Vagina (tissue), 2 donors: Measurements from ENCODE around the gene CASP5. TPM values are rescaled to one million over a fixed set of nuclear protein-coding genes. Genes with fewer than 3 reads are reported as not detected.
A peak's percentile ranks its signal among the peaks of the same experiment; 100 is the strongest.
"Not testable (repeated sequence)": the region's sequence is repeated elsewhere in the genome, so short reads cannot be mapped to it uniquely, and the experiment has no call there.

ENCODE experiments used
- DNase-seq, 2 donors: peaks; one replicate each; pipeline ENCODE4 v3.0.0-alpha.2; 2017; ENCODE audit errors: extremely low spot score in 2 of 2
- H3K27ac ChIP-seq: fragments of 200-600 bp; sonication (generic); one replicate; pipeline ENCODE4 v1.5.1; 2019
- H3K27me3 ChIP-seq: fragments of 200-600 bp; sonication (generic); one replicate; pipeline ENCODE4 v1.5.1; 2019
- H3K36me3 ChIP-seq, 2 donors: fragments of 200-600 bp; sonication (generic); one replicate each; pipeline ENCODE4 v1.5.1; 2017 to 2019
- H3K4me1 ChIP-seq: fragments of 200-600 bp; sonication (generic); one replicate; pipeline ENCODE4 v1.5.1; 2019
- H3K4me3 ChIP-seq, 2 donors: fragments of 200-600 bp; sonication (generic); 1 replicate in 1 of 2; 2 replicates in 1 of 2; pipeline ENCODE4 v1.5.1; 2016 to 2019
- H3K9me3 ChIP-seq: fragments of 200-600 bp; sonication (generic); one replicate; pipeline ENCODE4 v1.5.1; 2019
- CTCF ChIP-seq, 3 experiments: fragments of 450-650 bp in 2 of 3; fragments of 200-600 bp in 1 of 3; sonication (generic) in 1 of 3; IDR thresholded peaks; one replicate each; pipeline ENCODE4 v1.5.1; 2017 to 2019; ENCODE audit warnings: antibody characterized with exemption in 3 of 3, mild to moderate bottlenecking in 2 of 3, moderate library complexity in 2 of 3
- POLR2A ChIP-seq, 2 donors: fragments of 450-650 bp; IDR thresholded peaks; one replicate each; pipeline ENCODE4 v1.6.1; 2017; ENCODE audit warnings: antibody characterized with exemption in 2 of 2, mild to moderate bottlenecking in 2 of 2, moderate library complexity in 2 of 2
- POLR2AphosphoS5 ChIP-seq, 2 donors: sonication (generic); formaldehyde crosslinking; IDR thresholded peaks; one replicate each; pipeline ENCODE4 v1.9.0; 2017; ENCODE audit warnings: antibody characterized with exemption in 2 of 2, mild to moderate bottlenecking in 2 of 2, low read depth in 1 of 2; ENCODE audit not compliant: insufficient read depth in 1 of 2
- intact Hi-C: fragments of 100-400 bp; cut with DNase I; formaldehyde crosslinking; loops from one replicate; pipeline ENCODE4 v1.15.1; 2023
- total RNA-seq: library from RNA; depleted of rRNA; stranded (reverse); fragments of >200 nt; gene quantifications from one replicate; pipeline ENCODE4 v1.2.3, GENCODE V29; 2016

CASP5 gene
- total RNA-seq, 1 donor from 2014 or later, result not detected

GRCh38 chr11:105046898-105047579 is 24.1 kb upstream of the CASP5 start:
- Histone ChIP-seq H3K4me3 (no peak overlapping the region), H3K27ac (peak overlapping the region; percentile 53)

GRCh38 chr11:105045676-105046296 is 22.8 kb upstream of the CASP5 start:
- Histone ChIP-seq H3K9me3 (no peaks in the 10 kb centered on the region), H3K4me1 (peaks cover 18% of the 10 kb centered on the region), H3K4me3 (peak overlapping the region; percentile 28 to 34), H3K36me3 (no peaks in the 10 kb centered on the region), H3K27ac (peak overlapping the region; percentile 15), H3K27me3 (no peaks in the 10 kb centered on the region)
- TF ChIP-seq POLR2AphosphoS5 (IDR thresholded peaks at IDR 0.05; ENCODE audit: insufficient read depth in 1 of 2, low read depth in 1 of 2) (no peak), POLR2A (IDR thresholded peaks at IDR 0.05) (no peak), CTCF (IDR thresholded peaks at IDR 0.05) (no peak)
- intact Hi-C loops, result no loop called here
- no peak for DNase-seq

More at GRCh38 chr11:105046898-105047579, 24.1 kb upstream of the CASP5 start:
- TF ChIP-seq POLR2AphosphoS5 (IDR thresholded peaks at IDR 0.05; ENCODE audit: insufficient read depth in 1 of 2, low read depth in 1 of 2) (peak; percentile 41 to 91), CTCF (IDR thresholded peaks at IDR 0.05) (no peak)
- no peaks in the 10 kb centered on the region for H3K9me3 ChIP-seq
- H3K27me3 ChIP-seq, result no peaks in the 10 kb centered on the region
- DNase-seq, result no peak
- peaks cover 18% of the 10 kb centered on the region for H3K4me1 ChIP-seq
- no peaks in the 10 kb centered on the region for H3K36me3 ChIP-seq
- intact Hi-C loops, result no loop called here

GRCh38 chr11:105044557-105045524 is 21.9 kb upstream of the CASP5 start, which contains the start of gene CARD16:
TSS of gene CARD16 (minus strand) at chr11:105045335. CDS start at chr11:105045297, 38 bp downstream.
- peak within 1 kb of the TSS; percentile 28 to 34 for H3K4me3 ChIP-seq
- DNase-seq, intact Hi-C loops, H3K27me3 ChIP-seq, H3K9me3 ChIP-seq, H3K36me3 ChIP-seq: not testable (repeated sequence)
- peak within 1 kb of the TSS; percentile 15 for H3K27ac ChIP-seq
- TF ChIP-seq POLR2AphosphoS5 (IDR thresholded peaks at IDR 0.05; ENCODE audit: insufficient read depth in 1 of 2, low read depth in 1 of 2), result peak in 1 of 2 donors; percentile 42
- H3K4me1 ChIP-seq, result peaks cover 18% of the 10 kb centered on the region

GRCh38 chr11:105042178-105042577 is 19.2 kb upstream of the CASP5 start:
- TF ChIP-seq POLR2AphosphoS5 (IDR thresholded peaks at IDR 0.05; ENCODE audit: insufficient read depth in 1 of 2, low read depth in 1 of 2) (no peak), POLR2A (IDR thresholded peaks at IDR 0.05) (no peak), CTCF (IDR thresholded peaks at IDR 0.05) (no peak)
- peaks cover 18% of the 10 kb centered on the region for H3K4me1 ChIP-seq
- intact Hi-C loops, result no loop called here

GRCh38 chr11:105040703-105041102 is 17.7 kb upstream of the CASP5 start:
- intact Hi-C loops, result no loop called here
- Histone ChIP-seq H3K36me3 (no peaks in the 10 kb centered on the region), H3K9me3 (no peaks in the 10 kb centered on the region), H3K27ac (no peak overlapping the region), H3K4me1 (peaks cover 5% of the 10 kb centered on the region), H3K27me3 (no peaks in the 10 kb centered on the region), H3K4me3 (no peak overlapping the region)
- TF ChIP-seq POLR2A (IDR thresholded peaks at IDR 0.05) (no peak), CTCF (IDR thresholded peaks at IDR 0.05) (no peak), POLR2AphosphoS5 (IDR thresholded peaks at IDR 0.05; ENCODE audit: insufficient read depth in 1 of 2, low read depth in 1 of 2) (no peak)
- no peak for DNase-seq

More at GRCh38 chr11:105042178-105042577, 19.2 kb upstream of the CASP5 start:
- no peak for DNase-seq
- Histone ChIP-seq H3K27me3 (no peaks in the 10 kb centered on the region), H3K36me3 (no peaks in the 10 kb centered on the region), H3K4me3 (no peak overlapping the region), H3K27ac (no peak overlapping the region), H3K9me3 (no peaks in the 10 kb centered on the region)
